GM12878 (cell line): Measurements from ENCODE around the gene KCNJ10.

Experiments
- ATF3 ChIP-seq: IDR thresholded peaks from 2 replicates; pipeline ENCODE4 v1.6.1; 2011; ENCODE audit warnings: low read depth, mild to moderate bottlenecking, low read length, moderate library complexity, borderline replicate concordance; ENCODE audit errors: extremely low read depth
- CREM ChIP-seq: IDR thresholded peaks from 2 replicates; pipeline ENCODE4 v1.6.1; 2014; ENCODE audit warnings: antibody characterized with exemption, low read depth
- CTCF ChIP-seq, 3 experiments: IDR thresholded peaks in 2 of 3; conservative IDR thresholded peaks in 1 of 3; 2 replicates each; pipeline ENCODE4 v1.5.1; 2011; ENCODE audit warnings: low read depth in 3 of 3, low read length in 3 of 3, mild to moderate bottlenecking in 3 of 3, control low read depth in 2 of 3, moderate library complexity in 2 of 3, inconsistent platforms in 1 of 3, mixed read lengths in 1 of 3; ENCODE audit not compliant: control insufficient read depth in 2 of 3, insufficient read depth in 1 of 3; ENCODE audit errors: extremely low read depth in 1 of 3
- EP300 ChIP-seq, 2 experiments: fragments of 150-350 bp in 1 of 2; IDR thresholded peaks; 2 replicates each; pipeline ENCODE4 v1.6.1; 2011 to 2012; ENCODE audit warnings: low read depth in 2 of 2, low read length in 2 of 2, borderline replicate concordance in 1 of 2, improper control_type of control experiment in 1 of 2, inconsistent platforms in 1 of 2; ENCODE audit not compliant: control insufficient read depth in 1 of 2
- FOXM1 ChIP-seq: IDR thresholded peaks from 2 replicates; pipeline ENCODE4 v1.6.1; 2012; ENCODE audit warnings: low read depth, mild to moderate bottlenecking, inconsistent platforms, low read length, moderate library complexity
- MAX ChIP-seq: IDR thresholded peaks from 2 replicates; pipeline ENCODE4 v1.6.1; 2012; ENCODE audit warnings: low read depth, low read length, improper control_type of control experiment
- MYC ChIP-seq: IDR thresholded peaks from 2 replicates; pipeline ENCODE4 v1.6.1; 2011; ENCODE audit warnings: mild to moderate bottlenecking, low read length, moderate library complexity, inconsistent platforms; ENCODE audit not compliant: insufficient read depth, insufficient replicate concordance, insufficient read length, severe bottlenecking
- NR2C2 ChIP-seq: IDR thresholded peaks from 2 replicates; pipeline ENCODE4 v1.6.1; 2011; ENCODE audit warnings: borderline replicate concordance, low read depth; ENCODE audit not compliant: control insufficient read depth, insufficient read length
- POLR2AphosphoS5 ChIP-seq: IDR thresholded peaks from 2 replicates; pipeline ENCODE4 v1.6.1; 2011; ENCODE audit warnings: mild to moderate bottlenecking, low read length, inconsistent platforms
- SRF ChIP-seq, 2 experiments: IDR thresholded peaks; 2 replicates each; pipeline ENCODE4 v1.6.1; 2011; ENCODE audit warnings: low read depth in 2 of 2, low read length in 2 of 2, mild to moderate bottlenecking in 1 of 2, moderate library complexity in 1 of 2
- ZBTB33 ChIP-seq: fragments of 450-650 bp; IDR thresholded peaks from 2 replicates; pipeline ENCODE4 v1.6.1; 2017; ENCODE audit warnings: mild to moderate bottlenecking
- ZBTB40 ChIP-seq: fragments of 450-650 bp; IDR thresholded peaks from 2 replicates; pipeline ENCODE4 v1.6.1; 2016; ENCODE audit warnings: mild to moderate bottlenecking, moderate library complexity, borderline replicate concordance
- ZNF24 ChIP-seq: fragments of 450-650 bp; IDR thresholded peaks from 2 replicates; pipeline ENCODE4 v1.6.1; 2017; ENCODE audit warnings: antibody characterized with exemption, mild to moderate bottlenecking
- ZNF274 ChIP-seq: IDR thresholded peaks from one replicate; pipeline ENCODE4 v1.8.0; 2011; ENCODE audit not compliant: insufficient read length, insufficient read depth

GRCh38 chr1:159958719-159959380 lies 111.1 kb downstream of the KCNJ10 start:
- TF ChIP-seq FOXM1: no peak
- TF ChIP-seq ZBTB40: no peak
- TF ChIP-seq ZNF24: no peak
- TF ChIP-seq ZBTB33: no peak
- TF ChIP-seq CTCF (IDR thresholded peaks at IDR 0.05 in 2 of 3, conservative IDR thresholded peaks at IDR 0.05 in 1 of 3; ENCODE audit: control insufficient read depth in 2 of 3, extremely low read depth in 1 of 3, insufficient read depth in 1 of 3, low read depth in 3 of 3, low read length in 3 of 3): no peak
- TF ChIP-seq ATF3: no peak
- no peak for TF ChIP-seq SRF (IDR thresholded peaks at IDR 0.05; ENCODE audit: low read depth in 2 of 2, low read length in 2 of 2)
- TF ChIP-seq MAX: no peak
- no peak for TF ChIP-seq ZNF274
- no peak for TF ChIP-seq POLR2AphosphoS5
- TF ChIP-seq NR2C2: no peak
- no peak for TF ChIP-seq CREM
- TF ChIP-seq MYC: no peak
- TF ChIP-seq EP300 (IDR thresholded peaks at IDR 0.05; ENCODE audit: borderline replicate concordance in 1 of 2, control insufficient read depth in 1 of 2, low read depth in 2 of 2, low read length in 2 of 2): no peak
